CD4-positive, alpha-beta memory T cell (primary cell): ENCODE measurements around the gene MORN1. TPM values are rescaled to one million over a fixed set of nuclear protein-coding genes. Genes with fewer than 3 reads are reported as not detected.

ENCODE experiments used
- CTCF ChIA-PET: fragments of 350-600 bp; sonication (Branson Sonifier 250); formaldehyde crosslinking; loops from one replicate; lab custom pipeline; 2021; ENCODE audit warnings: inconsistent platforms; ENCODE audit not compliant: partially characterized antibody; lab: Charles Lee
- POLR2A ChIA-PET: fragments of 350-600 bp; sonication (Branson Sonifier 250); formaldehyde crosslinking; loops from one replicate; lab custom pipeline; 2021; ENCODE audit not compliant: partially characterized antibody; lab: Charles Lee
- DNase-seq, 5 donors: peaks; one replicate each; pipeline versions ENCODE4 v3.0.0 to v3.0.0-alpha.2; 2020 to 2022; ENCODE audit warnings: mixed read lengths in 1 of 5
- H3K27ac ChIP-seq: one replicate; pipeline ENCODE4 v1.7.0; 2013; ENCODE audit warnings: low read depth, low read length
- H3K27me3 ChIP-seq: 2 replicates; pipeline ENCODE4 v1.7.0; 2013; ENCODE audit warnings: mild to moderate bottlenecking, low read length, moderate library complexity; ENCODE audit not compliant: insufficient read depth
- H3K36me3 ChIP-seq: 2 replicates; pipeline ENCODE4 v1.7.0; 2013; ENCODE audit warnings: mild to moderate bottlenecking, low read length, moderate library complexity; ENCODE audit not compliant: insufficient read depth
- H3K4me1 ChIP-seq: 2 replicates; pipeline ENCODE4 v1.7.0; 2013; ENCODE audit warnings: mild to moderate bottlenecking, low read length, moderate library complexity; ENCODE audit not compliant: insufficient read depth
- H3K4me3 ChIP-seq, 2 donors: one replicate each; pipeline ENCODE4 v1.7.0; 2013; ENCODE audit warnings: low read length in 2 of 2, mild to moderate bottlenecking in 1 of 2
- H3K9me3 ChIP-seq, 2 donors: one replicate each; pipeline ENCODE4 v1.7.0; 2013; ENCODE audit warnings: low read length in 2 of 2, control low read depth in 1 of 2; ENCODE audit not compliant: control insufficient read depth in 1 of 2
- H3K27ac Mint-ChIP-seq, 7 donors: one replicate each; pipeline ENCODE4 v1.8.0; 2020 to 2021; ENCODE audit warnings: mixed read lengths in 7 of 7, mild to moderate bottlenecking in 6 of 7, inconsistent platforms in 3 of 7, moderate library complexity in 3 of 7
- H3K27me3 Mint-ChIP-seq, 2 donors: one replicate each; pipeline ENCODE4 v1.8.0; 2020 to 2021; ENCODE audit warnings: mixed read lengths in 2 of 2
- H3K36me3 Mint-ChIP-seq, 2 donors: one replicate each; pipeline ENCODE4 v1.8.0; 2020 to 2021; ENCODE audit warnings: mixed read lengths in 2 of 2, inconsistent platforms in 1 of 2, mild to moderate bottlenecking in 1 of 2
- H3K4me1 Mint-ChIP-seq, 4 donors: one replicate each; pipeline ENCODE4 v1.8.0; 2020 to 2021; ENCODE audit warnings: mixed read lengths in 4 of 4, mild to moderate bottlenecking in 1 of 4
- H3K4me3 Mint-ChIP-seq, 8 donors: one replicate each; pipeline ENCODE4 v1.8.0; 2020 to 2021; ENCODE audit warnings: mixed read lengths in 8 of 8, mild to moderate bottlenecking in 7 of 8, moderate library complexity in 6 of 8, inconsistent platforms in 3 of 8
- H3K9me3 Mint-ChIP-seq, 8 donors: one replicate each; pipeline ENCODE4 v1.8.0; 2020 to 2021; ENCODE audit warnings: mixed read lengths in 8 of 8, mild to moderate bottlenecking in 5 of 8, inconsistent platforms in 3 of 8, moderate library complexity in 1 of 8
- intact Hi-C: fragments of 100-400 bp; cut with micrococcal nuclease; formaldehyde crosslinking; loops from one replicate; pipeline ENCODE4 v1.15.1; 2023
- polyA plus RNA-seq, 2 donors: library from polyadenylated mRNA; unstranded; fragments of 300-500 nt; fragmentation: Illumina TruSeq; gene quantifications; one replicate each; pipeline ENCODE4 v1.2.3, GENCODE V29; 2021
- total RNA-seq, 2 experiments: library from RNA; stranded (reverse); gene quantifications; one replicate each; pipeline ENCODE4 v1.2.3, GENCODE V29; 2021

The MORN1 gene
- total and polyA plus RNA-seq, 4 experiments from 2014 or later, result 1.9 to 15.3 (median 7.4) TPM

- DNase-seq, result no peak
- no peaks in the 10 kb centered on the region for H3K27me3 ChIP-seq
- no peak overlapping the region for H3K27ac ChIP-seq
- no peak overlapping the region for H3K4me3 ChIP-seq
- H3K36me3 Mint-ChIP-seq, result no peaks in the 10 kb centered on the region
- no peaks in the 10 kb centered on the region for H3K9me3 ChIP-seq
- peaks cover 29% of the 10 kb centered on the region for H3K4me1 ChIP-seq
- intact Hi-C loops, result no loop called here
- H3K9me3 Mint-ChIP-seq, result no peaks in the 10 kb centered on the region
- H3K36me3 ChIP-seq, result no peaks in the 10 kb centered on the region
- H3K27ac Mint-ChIP-seq, result peak overlapping the region in 6 of 7 donors; percentile 24 to 79 (median 69)
- peaks cover 2 to 9% (median 4%) of the 10 kb centered on the region in 4 donors for H3K4me1 Mint-ChIP-seq
- no peaks in the 10 kb centered on the region for H3K27me3 Mint-ChIP-seq
- POLR2A ChIA-PET, result interaction anchor here (2.9 to 9.4 kb wide), 2 partner anchors 88 to 122 kb away, joined by 24 to 88 read pairs; partner anchors contain the start of genes FAAP20 and SKI
- CTCF ChIA-PET, result interaction anchor here (5.3 kb wide), 1 partner anchor 122 kb away, joined by 39 read pairs; the partner anchor contains the start of gene FAAP20
- H3K4me3 Mint-ChIP-seq, result peak overlapping the region in 3 of 8 donors; percentile 4 to 78 (median 21)
These were observed 73.9 kb downstream of the MORN1 start for GRCh38 chr1:2317230-2318065.

DNA sequence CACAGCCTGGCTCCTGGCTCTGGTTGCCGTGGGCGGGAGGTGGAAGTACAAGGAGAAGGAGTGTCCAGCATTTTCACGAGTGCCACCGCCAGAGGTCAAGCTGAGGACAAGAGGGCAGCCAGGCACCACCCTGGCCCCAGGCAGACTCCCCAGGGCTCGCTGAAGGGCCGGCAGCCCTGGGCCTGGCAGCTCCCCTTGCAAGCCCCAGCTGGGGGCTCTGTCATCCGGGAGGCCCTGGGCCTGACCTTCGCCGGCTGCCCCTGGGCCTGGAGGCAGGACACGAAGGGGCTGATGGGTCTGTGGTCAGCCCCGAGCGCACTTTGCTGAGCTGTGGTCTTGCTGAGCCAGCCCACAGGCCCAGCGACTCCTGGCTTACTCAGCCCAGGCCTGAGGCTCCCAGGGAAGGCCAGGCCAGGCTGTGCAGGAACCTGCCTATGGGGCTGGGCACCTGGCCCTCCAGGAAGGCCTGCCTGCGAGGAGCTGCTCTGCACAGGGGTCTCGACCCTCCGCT is 74.8 kb downstream of the MORN1 start:
- no peak overlapping the region for H3K4me3 Mint-ChIP-seq
- H3K27ac ChIP-seq, result no peak overlapping the region
- no peaks in the 10 kb centered on the region for H3K27me3 ChIP-seq
- no peaks in the 10 kb centered on the region for H3K27me3 Mint-ChIP-seq
- CTCF ChIA-PET, result interaction anchor here (1.2 to 5.3 kb wide), 5 partner anchors 10 to 121 kb away, joined by 3 to 39 read pairs (median 5); partner anchors contain the start of gene FAAP20
- no peaks in the 10 kb centered on the region for H3K9me3 Mint-ChIP-seq
- no peak overlapping the region for H3K4me3 ChIP-seq
- POLR2A ChIA-PET, result interaction anchor here (1.9 to 9.4 kb wide), 4 partner anchors 15 to 121 kb away, joined by 7 to 88 read pairs (median 18); partner anchors contain the start of genes FAAP20 and SKI
- DNase-seq, result no peak
- no peaks in the 10 kb centered on the region for H3K9me3 ChIP-seq
- peaks cover 39% of the 10 kb centered on the region for H3K4me1 ChIP-seq
- H3K36me3 ChIP-seq, result no peaks in the 10 kb centered on the region
- H3K36me3 Mint-ChIP-seq, result no peaks in the 10 kb centered on the region
- peaks cover 2 to 9% (median 4%) of the 10 kb centered on the region in 4 donors for H3K4me1 Mint-ChIP-seq
- H3K27ac Mint-ChIP-seq, result peak overlapping the region in 1 of 7 donors; percentile 79
- intact Hi-C loops, result no loop called here

GRCh38 chr1:2315674-2316450 is 75.5 kb downstream of the MORN1 start:
- DNase-seq, result no peak
- CTCF ChIA-PET, result interaction anchor here (0.7 to 5.3 kb wide), 13 partner anchors 9 to 298 kb away, joined by 3 to 39 read pairs (median 4); partner anchors contain the start of gene FAAP20
- Histone ChIP-seq H3K4me3 (no peak overlapping the region), H3K9me3 (no peaks in the 10 kb centered on the region), H3K36me3 (no peaks in the 10 kb centered on the region), H3K4me1 (peaks cover 42% of the 10 kb centered on the region), H3K27ac (peak overlapping the region; percentile 58), H3K27me3 (no peaks in the 10 kb centered on the region)
- H3K4me3 Mint-ChIP-seq, result peak overlapping the region in 6 of 8 donors; percentile 21 to 70 (median 55)
- no peaks in the 10 kb centered on the region for H3K27me3 Mint-ChIP-seq
- intact Hi-C loops, result loop anchor here (1.0 kb wide), 1 partner anchor 121 kb away; no protein-coding TSS in a partner anchor
- no peaks in the 10 kb centered on the region for H3K9me3 Mint-ChIP-seq
- POLR2A ChIA-PET, result interaction anchor here (1.6 to 9.4 kb wide), 6 partner anchors 9 to 121 kb away, joined by 3 to 88 read pairs (median 9); partner anchors contain the start of genes FAAP20 and SKI
- H3K27ac Mint-ChIP-seq, result peak overlapping the region in 5 of 7 donors; percentile 36 to 79 (median 74)
- H3K36me3 Mint-ChIP-seq, result peaks cover 0 to 2% of the 10 kb centered on the region in 2 donors
- peaks cover 2 to 9% (median 4%) of the 10 kb centered on the region in 4 donors for H3K4me1 Mint-ChIP-seq

- Mint-ChIP-seq H3K36me3 (peaks cover 0 to 2% of the 10 kb centered on the region in 2 donors), H3K9me3 (no peaks in the 10 kb centered on the region), H3K4me1 (peaks cover 2 to 9% (median 4%) of the 10 kb centered on the region in 4 donors), H3K27me3 (no peaks in the 10 kb centered on the region), H3K4me3 (peak overlapping the region in 6 of 8 donors; percentile 21 to 70 (median 55)), H3K27ac (peak overlapping the region in 5 of 7 donors; percentile 36 to 79 (median 74))
- ChIA-PET POLR2A (interaction anchor here (1.6 to 9.4 kb wide), 8 partner anchors 8 to 120 kb away, joined by 3 to 88 read pairs (median 8); partner anchors contain the start of genes FAAP20 and SKI), CTCF (interaction anchor here (0.7 to 5.3 kb wide), 14 partner anchors 8 to 299 kb away, joined by 3 to 39 read pairs (median 4); partner anchors contain the start of gene FAAP20)
- no peaks in the 10 kb centered on the region for H3K27me3 ChIP-seq
- H3K27ac ChIP-seq, result peak overlapping the region; percentile 63
- no peaks in the 10 kb centered on the region for H3K36me3 ChIP-seq
- no peaks in the 10 kb centered on the region for H3K9me3 ChIP-seq
- intact Hi-C loops, result loop anchor here (1.0 kb wide), 2 partner anchors 103 to 120 kb away; no protein-coding TSS in a partner anchor
- DNase-seq, result peak; percentile 65 to 71 (median 67)
- peaks cover 42% of the 10 kb centered on the region for H3K4me1 ChIP-seq
- no peak overlapping the region for H3K4me3 ChIP-seq
These were observed 76.3 kb downstream of the MORN1 start for GRCh38 chr1:2314803-2315673.

DNA sequence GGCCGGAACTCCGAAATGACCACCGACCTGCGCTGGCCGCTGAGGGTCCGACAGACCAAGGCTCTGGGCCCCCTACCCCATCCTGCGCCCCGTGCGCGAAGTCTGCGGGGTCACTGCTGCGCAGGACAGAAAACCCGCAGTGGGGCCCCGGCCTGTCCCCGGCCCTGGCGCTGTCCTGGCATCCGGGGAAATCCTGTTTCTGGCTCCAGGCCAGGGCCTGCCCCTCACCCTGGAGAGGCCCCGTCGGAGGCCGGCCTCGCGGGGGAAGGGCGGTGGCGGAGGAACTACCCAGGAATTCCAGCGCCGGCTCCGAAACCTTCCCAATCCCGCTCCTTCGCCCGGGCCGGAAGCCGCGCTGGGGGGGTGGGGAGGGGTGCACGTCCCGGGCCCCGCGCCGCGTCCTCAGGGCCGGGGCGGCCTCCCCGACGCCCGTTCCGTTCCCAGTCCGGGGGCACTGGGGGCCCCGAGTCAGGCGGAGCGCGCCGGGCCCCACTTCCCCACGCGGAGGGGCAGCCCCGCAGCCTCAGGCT is 77.0 kb downstream of the MORN1 start:
- Histone ChIP-seq H3K4me1 (peaks cover 42% of the 10 kb centered on the region), H3K27ac (peak overlapping the region; percentile 63), H3K9me3 (no peaks in the 10 kb centered on the region), H3K4me3 (no peak overlapping the region), H3K27me3 (no peaks in the 10 kb centered on the region), H3K36me3 (no peaks in the 10 kb centered on the region)
- H3K4me1 Mint-ChIP-seq, result peaks cover 2 to 9% (median 4%) of the 10 kb centered on the region in 4 donors
- H3K9me3 Mint-ChIP-seq, result no peaks in the 10 kb centered on the region
- H3K27me3 Mint-ChIP-seq, result no peaks in the 10 kb centered on the region
- H3K36me3 Mint-ChIP-seq, result peaks cover 0 to 4% of the 10 kb centered on the region in 2 donors
- CTCF ChIA-PET, result interaction anchor here (1.5 to 5.3 kb wide), 3 partner anchors 13 to 119 kb away, joined by 3 to 39 read pairs (median 7); partner anchors contain the start of gene FAAP20
- DNase-seq, result peak in 3 of 5 donors; percentile 28 to 55 (median 41)
- POLR2A ChIA-PET, result interaction anchor here (1.8 to 9.4 kb wide), 7 partner anchors 14 to 120 kb away, joined by 6 to 88 read pairs (median 22); partner anchors contain the start of genes FAAP20 and SKI
- intact Hi-C loops, result loop anchor here (1.0 kb wide), 1 partner anchor 102 kb away; no protein-coding TSS in a partner anchor
- no peak overlapping the region for H3K4me3 Mint-ChIP-seq
- H3K27ac Mint-ChIP-seq, result peak overlapping the region in 3 of 7 donors; percentile 86 to 88 (median 86)
